ENCODE measurements around the gene RMRP.
"Not testable (repeated sequence)": the region's sequence is repeated elsewhere in the genome, so short reads cannot be mapped to it uniquely, and the experiment has no call there.

- TF ChIP-seq CTCF (IDR thresholded peaks at IDR 0.05); EZH2 (IDR thresholded peaks at IDR 0.05; ENCODE audit: borderline replicate concordance, insufficient read depth, low read depth, low read length, poor library complexity, severe bottlenecking): not testable (repeated sequence)
These were observed 45.8 kb downstream of the RMRP start for GRCh38 chr9:35612066-35612465.

Measured in B cell (primary cell).